GM12892 (cell line): ENCODE results near the gene MLH3.

Source experiments
- POLR2A ChIP-seq: IDR thresholded peaks from 2 replicates; pipeline ENCODE4 v1.6.1; 2011; ENCODE audit warnings: low read depth, low read length, control low read depth
- TAF1 ChIP-seq: IDR thresholded peaks from 2 replicates; pipeline ENCODE4 v1.6.1; 2011; ENCODE audit warnings: low read depth, mild to moderate bottlenecking, control low read depth, low read length, borderline replicate concordance

GRCh38 chr14:74974364-74975058 is 76.8 kb downstream of the MLH3 start:
- TF ChIP-seq POLR2A (no peak), TAF1 (no peak)
